ENCODE data around the gene CST3. TPM values are rescaled to one million over a fixed set of nuclear protein-coding genes. Genes with fewer than 3 reads are reported as not detected.

The CST3 gene
- total and polyA plus RNA-seq, 2 of the 8 experiments (the other 6 are each of a cell fraction or from before 2014, with no cell fraction given), result 53.2 to 184 TPM

DNA sequence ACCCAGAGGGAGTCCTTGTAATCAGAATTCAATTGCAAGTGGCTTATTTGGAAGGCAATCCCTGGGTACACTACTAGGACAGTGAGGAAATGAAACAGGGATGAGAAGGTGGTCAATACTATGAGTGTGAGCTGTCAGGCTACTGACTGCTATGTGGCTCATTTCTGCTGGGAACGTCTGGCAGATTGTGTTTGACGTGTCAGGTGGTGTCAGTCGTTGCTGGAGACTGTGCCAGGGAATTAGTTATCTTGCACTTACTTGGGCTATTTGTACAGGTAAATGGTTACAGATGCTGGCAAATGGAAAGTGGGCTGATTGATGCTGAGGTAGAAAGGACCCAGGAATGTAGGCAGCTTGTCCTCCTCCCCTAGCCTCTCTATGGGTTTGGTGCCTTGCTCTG lies 33.7 kb upstream of the CST3 start:
- no peak overlapping the region for H2BK120ac ChIP-seq (replicated peaks; ENCODE audit: low read depth, low read length)
- no peaks in the 10 kb centered on the region for H3K36me3 ChIP-seq (ENCODE audit: control insufficient read depth in 2 of 4, insufficient read depth in 4 of 4, low read length in 3 of 4)
- no peak overlapping the region for H2BK15ac ChIP-seq (ENCODE audit: low read length)
- H3K14ac ChIP-seq (ENCODE audit: insufficient read length), result no peak overlapping the region
- ChIA-PET POLR2A (ENCODE audit: partially characterized antibody) (no interaction called here), CTCF (ENCODE audit: partially characterized antibody) (interaction anchor here (0.6 to 2.2 kb wide), 4 partner anchors 9 to 123 kb away, joined by 3 to 6 read pairs (median 3); no protein-coding TSS in a partner anchor)
- H3K23ac ChIP-seq (ENCODE audit: insufficient read length), result no peak overlapping the region
- H3K79me2 ChIP-seq (ENCODE audit: control insufficient read depth in 1 of 2, insufficient read depth in 2 of 2, low read length in 2 of 2), result no peaks in the 10 kb centered on the region
- no peak overlapping the region for H4K5ac ChIP-seq (ENCODE audit: insufficient read length, low read depth, low read length)
- H3K4ac ChIP-seq (replicated peaks; ENCODE audit: insufficient read length, low read depth, low read length), result no peak overlapping the region
- H3K4me1 ChIP-seq (replicated peaks in 1 of 4; ENCODE audit: control insufficient read depth in 3 of 4, insufficient read depth in 4 of 4, low read length in 3 of 4), result no peaks in the 10 kb centered on the region
- DNase-seq (ENCODE audit: low read depth in 1 of 2, low spot score in 2 of 2), result no peak
- H3K4me3 ChIP-seq (ENCODE audit: extremely low read depth in 1 of 4, insufficient read depth in 2 of 4, low read depth in 3 of 4, low read length in 4 of 4), result no peak overlapping the region
- no peak overlapping the region for H2BK5ac ChIP-seq (ENCODE audit: low read depth, low read length)
- no peaks in the 10 kb centered on the region for H4K20me1 ChIP-seq (replicated peaks in 1 of 2; ENCODE audit: control insufficient read depth in 1 of 2, insufficient read depth in 2 of 2, low read length in 2 of 2)
- H3K56ac ChIP-seq (replicated peaks; ENCODE audit: insufficient read length, low read depth, low read length), result no peak overlapping the region
- no peak overlapping the region for H3K4me2 ChIP-seq (ENCODE audit: insufficient read depth in 1 of 2, low read depth in 2 of 2, low read length in 2 of 2)
- no peak overlapping the region for H2AK5ac ChIP-seq (ENCODE audit: low read depth, low read length)
- no peak overlapping the region for H4K8ac ChIP-seq (ENCODE audit: extremely low read depth, insufficient read depth, low read length)
- H3K9ac ChIP-seq (replicated peaks in 1 of 4; ENCODE audit: extremely low read depth in 1 of 4, low read depth in 3 of 4, low read length in 3 of 4), result no peak overlapping the region
- no peaks in the 10 kb centered on the region for H3K9me3 ChIP-seq (ENCODE audit: insufficient read depth in 2 of 2, low read depth in 1 of 2, low read length in 1 of 2)
- H3K23me2 ChIP-seq (ENCODE audit: low read depth, low read length), result peaks cover 9% of the 10 kb centered on the region; the same call in 1 of the 2 replicates
- no peak overlapping the region for H2BK20ac ChIP-seq (ENCODE audit: low read length)
- 84% methylated on average over 3 of the region's 3 CpGs; no CpG with 5 or more reads in 1 of the 2 experiments for WGBS, 2 experiments (ENCODE audit: extremely low coverage in 1 of 2, insufficient coverage in 1 of 2, insufficient read length in 1 of 2, insufficient replicate concordance in 2 of 2, low coverage in 1 of 2, low lambda C conversion rate in 2 of 2, missing lambda C conversion rate in 1 of 2)
- no peak overlapping the region for H3K18ac ChIP-seq (ENCODE audit: extremely low read depth, low read length)
- FAIRE-seq, result no peak
- H3K79me1 ChIP-seq (ENCODE audit: low read depth, low read length), result no peaks in the 10 kb centered on the region
- no peak overlapping the region for H2AFZ ChIP-seq (ENCODE audit: low read length)
- H3K27me3 ChIP-seq (replicated peaks in 1 of 4; ENCODE audit: control insufficient read depth in 3 of 4, extremely low read depth in 1 of 4, insufficient read depth in 3 of 4, low read length in 3 of 4), result no peaks in the 10 kb centered on the region
- H2BK12ac ChIP-seq (ENCODE audit: low read depth, low read length), result no peak overlapping the region
- no peak overlapping the region for H3K27ac ChIP-seq (ENCODE audit: low read depth, low read length)
- H4K91ac ChIP-seq (replicated peaks; ENCODE audit: insufficient read length, low read length), result no peak overlapping the region
- TF ChIP-seq GTF2F1 (IDR thresholded peaks at IDR 0.05; ENCODE audit: borderline replicate concordance, low read depth, low read length) (no peak), BRCA1 (IDR thresholded peaks at IDR 0.05; ENCODE audit: low read depth, low read length) (no peak), SP4 (IDR thresholded peaks at IDR 0.05; ENCODE audit: low read length) (no peak), SAP30 (IDR thresholded peaks at IDR 0.05; ENCODE audit: insufficient read depth, insufficient replicate concordance, low read length) (no peak), EP300 (IDR thresholded peaks at IDR 0.05; ENCODE audit: borderline replicate concordance in 1 of 2, low read depth in 2 of 2, low read length in 2 of 2) (no peak), JUND (IDR thresholded peaks at IDR 0.05; ENCODE audit: low read length) (no peak), MAFK (IDR thresholded peaks at IDR 0.05; ENCODE audit: low read depth, low read length) (no peak), BCL11A (IDR thresholded peaks at IDR 0.05; ENCODE audit: low read depth in 2 of 2, low read length in 2 of 2) (no peak), BACH1 (IDR thresholded peaks at IDR 0.05; ENCODE audit: low read length) (no peak), RNF2 (IDR thresholded peaks at IDR 0.05; ENCODE audit: borderline replicate concordance, low read depth, low read length, missing control alignments, poor library complexity, severe bottlenecking) (no peak), NANOG (IDR thresholded peaks at IDR 0.05; ENCODE audit: insufficient read depth, low read depth, low read length, poor library complexity, severe bottlenecking) (no peak)
- TF ChIP-seq, protein P1, sequence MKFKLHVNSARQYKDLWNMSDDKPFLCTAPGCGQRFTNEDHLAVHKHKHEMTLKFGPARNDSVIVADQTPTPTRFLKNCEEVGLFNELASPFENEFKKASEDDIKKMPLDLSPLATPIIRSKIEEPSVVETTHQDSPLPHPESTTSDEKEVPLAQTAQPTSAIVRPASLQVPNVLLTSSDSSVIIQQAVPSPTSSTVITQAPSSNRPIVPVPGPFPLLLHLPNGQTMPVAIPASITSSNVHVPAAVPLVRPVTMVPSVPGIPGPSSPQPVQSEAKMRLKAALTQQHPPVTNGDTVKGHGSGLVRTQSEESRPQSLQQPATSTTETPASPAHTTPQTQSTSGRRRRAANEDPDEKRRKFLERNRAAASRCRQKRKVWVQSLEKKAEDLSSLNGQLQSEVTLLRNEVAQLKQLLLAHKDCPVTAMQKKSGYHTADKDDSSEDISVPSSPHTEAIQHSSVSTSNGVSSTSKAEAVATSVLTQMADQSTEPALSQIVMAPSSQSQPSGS (IDR thresholded peaks at IDR 0.05; ENCODE audit: low read length), result no peak

All from H1 (cell line).